ENCODE data around the gene KDELR3.

DNA sequence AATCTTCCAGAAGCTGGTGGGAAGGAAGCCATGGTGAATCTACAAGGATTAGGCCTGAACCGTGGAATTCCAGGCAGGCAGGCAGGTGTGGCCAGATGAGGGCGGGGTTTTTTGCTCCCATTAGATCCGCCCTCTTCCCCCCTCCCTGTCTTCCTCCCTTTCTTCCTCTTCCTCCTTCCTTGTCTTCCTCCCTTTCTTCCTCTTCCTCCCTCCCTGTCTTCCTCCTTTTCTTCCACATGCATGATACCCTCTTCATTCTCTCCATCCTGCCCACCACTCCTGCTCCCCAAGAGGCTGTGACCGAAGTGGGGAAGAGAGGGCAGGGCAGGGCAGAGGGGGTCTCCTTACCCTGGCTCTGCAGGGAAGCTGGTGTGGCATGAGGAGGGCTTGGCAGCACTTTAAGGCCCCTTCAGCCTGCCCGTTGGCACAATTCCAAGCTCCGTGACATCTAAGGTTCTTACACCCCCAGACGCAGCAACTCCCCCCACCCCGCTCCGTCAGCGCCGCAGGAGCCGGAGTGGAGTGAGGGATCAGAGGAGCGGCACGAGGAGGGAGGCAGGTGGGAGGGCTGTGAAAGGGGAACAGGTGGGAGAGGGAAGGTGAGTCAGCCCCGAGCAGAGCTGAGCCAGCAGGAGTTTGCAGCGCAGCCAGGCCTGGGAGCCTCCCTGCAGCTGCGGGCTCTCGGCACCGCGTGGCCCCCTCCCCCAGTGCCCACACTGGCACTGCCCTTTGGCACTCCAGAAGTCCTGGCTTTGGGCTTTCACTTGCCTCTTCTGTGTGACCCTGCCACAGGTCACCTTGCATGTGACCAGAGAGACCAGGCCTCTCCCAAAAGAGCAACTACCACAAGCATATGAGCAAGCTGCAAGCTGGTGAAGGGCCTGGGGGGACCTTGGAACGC, 45.0 kb upstream of the KDELR3 start:
- TF ChIP-seq POLR2A (IDR thresholded peaks at IDR 0.05; ENCODE audit: low read depth, low read length) (no peak), POLR2AphosphoS5 (IDR thresholded peaks at IDR 0.05; ENCODE audit: low read depth, low read length) (no peak)
